ENCODE measurements around the gene ITGA4.

GRCh38 chr2:181440344-181440743 is 16.8 kb upstream of the ITGA4 start:
- TF ChIP-seq, protein P1, sequence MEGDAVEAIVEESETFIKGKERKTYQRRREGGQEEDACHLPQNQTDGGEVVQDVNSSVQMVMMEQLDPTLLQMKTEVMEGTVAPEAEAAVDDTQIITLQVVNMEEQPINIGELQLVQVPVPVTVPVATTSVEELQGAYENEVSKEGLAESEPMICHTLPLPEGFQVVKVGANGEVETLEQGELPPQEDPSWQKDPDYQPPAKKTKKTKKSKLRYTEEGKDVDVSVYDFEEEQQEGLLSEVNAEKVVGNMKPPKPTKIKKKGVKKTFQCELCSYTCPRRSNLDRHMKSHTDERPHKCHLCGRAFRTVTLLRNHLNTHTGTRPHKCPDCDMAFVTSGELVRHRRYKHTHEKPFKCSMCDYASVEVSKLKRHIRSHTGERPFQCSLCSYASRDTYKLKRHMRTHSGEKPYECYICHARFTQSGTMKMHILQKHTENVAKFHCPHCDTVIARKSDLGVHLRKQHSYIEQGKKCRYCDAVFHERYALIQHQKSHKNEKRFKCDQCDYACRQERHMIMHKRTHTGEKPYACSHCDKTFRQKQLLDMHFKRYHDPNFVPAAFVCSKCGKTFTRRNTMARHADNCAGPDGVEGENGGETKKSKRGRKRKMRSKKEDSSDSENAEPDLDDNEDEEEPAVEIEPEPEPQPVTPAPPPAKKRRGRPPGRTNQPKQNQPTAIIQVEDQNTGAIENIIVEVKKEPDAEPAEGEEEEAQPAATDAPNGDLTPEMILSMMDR (IDR thresholded peaks at IDR 0.05; ENCODE audit: borderline replicate concordance, extremely low read depth, low read length, poor library complexity, severe bottlenecking): no peak
- TF ChIP-seq EZH2 (IDR thresholded peaks at IDR 0.05; ENCODE audit: borderline replicate concordance, low read depth, low read length, severe bottlenecking): no peak

All from DND-41 (cell line).